HG03064 (cell line): ENCODE data around the gene SLC12A6.

ENCODE experiments used
- ATAC-seq: cut with Tn5 transposase; IDR thresholded peaks from one replicate; pipeline ENCODE4 v1.9.1; 2021; ENCODE audit warnings: low read depth; ENCODE audit not compliant: unreplicated experiment

The SLC12A6 gene

DNA sequence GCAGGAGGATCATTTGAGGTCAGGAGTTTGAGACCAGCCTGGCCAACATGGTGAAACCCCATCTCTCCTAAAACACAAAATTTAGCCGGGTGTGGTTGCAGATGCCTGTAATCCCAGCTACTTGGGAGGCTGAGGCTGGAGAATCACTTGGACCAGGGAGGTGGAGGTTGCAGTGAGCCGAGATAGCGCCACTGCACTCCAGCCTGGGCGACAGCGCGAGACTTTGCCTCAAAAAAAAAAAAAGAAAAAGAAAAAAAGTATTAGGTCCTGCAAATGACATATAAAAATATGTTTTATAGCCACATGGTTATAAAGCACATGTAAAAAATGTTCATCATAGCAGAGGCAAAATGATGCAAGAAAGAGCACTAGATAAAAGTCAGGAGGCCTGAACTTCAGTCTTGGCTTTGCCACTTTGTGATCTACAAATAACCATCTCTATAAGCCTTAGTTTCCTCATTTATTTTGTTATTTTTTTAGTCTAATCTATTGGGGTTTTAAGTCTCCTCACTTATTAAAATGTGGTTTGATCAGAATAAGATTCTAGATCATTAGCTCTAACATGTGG is 4.9 kb downstream of the SLC12A6 start:
- ATAC-seq, result no peak

DNA sequence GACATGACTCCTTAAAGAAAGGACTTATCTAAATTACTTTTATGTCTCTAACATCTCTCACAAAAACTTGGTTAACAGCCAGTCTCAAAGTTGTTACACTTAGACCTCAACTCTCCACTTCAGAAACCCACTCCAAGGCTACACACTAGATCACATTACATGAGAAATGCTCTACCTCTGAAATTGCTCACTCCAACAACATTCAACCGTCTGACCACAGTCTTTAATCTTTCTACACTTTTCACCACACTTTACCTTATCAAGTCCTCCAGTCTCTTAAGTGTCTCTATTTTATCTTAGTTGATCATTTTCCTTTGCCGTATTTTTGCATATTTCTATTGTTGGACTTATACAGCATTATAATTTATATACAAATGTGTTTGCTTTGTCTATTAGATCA is 5.8 kb downstream of the SLC12A6 start:
- no peak for ATAC-seq

DNA sequence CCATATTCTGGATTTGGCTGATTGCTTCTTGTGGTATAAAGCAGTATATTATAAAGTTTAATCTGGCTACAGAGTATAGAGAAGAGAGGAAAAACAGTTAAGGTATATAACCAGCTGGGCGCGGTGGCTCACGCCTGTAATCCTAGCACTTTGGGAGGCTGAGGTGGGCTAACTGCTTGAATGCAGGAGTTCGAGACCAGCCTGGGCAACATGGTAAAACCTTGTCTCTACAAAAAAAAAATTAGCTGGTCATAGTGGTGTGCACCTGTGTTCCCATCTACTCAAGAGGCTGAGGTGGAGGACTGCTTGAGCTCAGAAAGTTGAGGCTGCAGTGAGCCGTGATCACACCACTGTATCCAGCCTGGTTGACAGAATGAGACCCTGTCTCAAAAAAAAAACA is 7.3 kb downstream of the SLC12A6 start:
- no peak for ATAC-seq

DNA sequence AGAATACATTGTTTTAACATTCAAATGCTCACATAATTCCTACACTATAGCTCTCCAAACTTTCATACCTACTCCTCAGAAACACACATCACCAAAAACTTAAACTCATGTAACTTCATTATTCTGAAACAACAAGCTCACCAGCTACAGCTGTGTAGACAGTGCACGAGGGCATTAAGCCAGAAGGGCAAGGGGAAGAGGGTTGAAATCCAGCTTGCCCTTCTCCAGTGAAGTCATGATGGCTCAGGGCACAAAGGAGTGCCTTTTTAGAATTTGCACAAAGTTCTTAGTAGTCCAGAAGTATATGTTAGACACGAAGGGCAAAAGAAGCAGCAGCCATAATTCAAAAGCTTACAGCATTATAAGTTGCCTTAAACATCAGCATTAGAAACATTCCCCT is 8.6 kb downstream of the SLC12A6 start:
- no peak for ATAC-seq

DNA sequence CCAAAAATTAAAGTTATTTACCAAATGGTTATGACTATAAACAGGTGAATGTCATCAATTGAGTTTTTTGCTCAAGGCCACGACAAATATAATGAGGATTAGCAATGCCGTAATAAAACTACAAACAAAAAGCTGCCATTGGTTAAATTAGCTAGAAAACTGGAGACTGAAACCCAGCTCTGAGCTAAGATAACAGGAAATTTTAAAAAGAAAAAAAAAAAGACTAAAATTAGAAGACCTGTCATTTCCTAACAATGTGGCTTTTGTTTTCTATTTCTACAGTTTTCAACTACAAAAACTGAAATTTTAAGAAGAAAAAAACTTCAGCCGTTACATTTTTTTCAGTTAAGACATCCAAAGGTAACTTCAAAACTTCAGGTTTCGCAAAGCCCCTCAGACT is 9.7 kb downstream of the SLC12A6 start:
- no peak for ATAC-seq

DNA sequence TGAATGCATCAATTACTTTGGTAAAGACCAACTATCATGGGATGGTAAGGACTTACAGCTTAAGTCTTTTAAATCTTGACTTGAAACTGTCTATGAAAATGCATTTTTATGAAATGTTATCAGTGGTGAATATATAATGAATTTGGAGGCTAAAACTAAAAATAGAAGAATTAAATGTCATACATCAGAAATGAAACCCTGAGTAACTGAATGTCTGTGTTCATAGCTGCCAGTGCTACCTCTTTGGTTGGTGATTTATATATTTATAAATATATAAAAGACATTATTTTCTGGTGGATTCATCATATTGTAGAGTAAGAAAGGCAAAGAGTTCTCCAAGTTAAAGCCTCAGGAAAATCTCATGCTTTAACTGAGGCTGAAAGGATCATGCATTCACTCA is 12.2 kb downstream of the SLC12A6 start:
- ATAC-seq, result no peak

DNA sequence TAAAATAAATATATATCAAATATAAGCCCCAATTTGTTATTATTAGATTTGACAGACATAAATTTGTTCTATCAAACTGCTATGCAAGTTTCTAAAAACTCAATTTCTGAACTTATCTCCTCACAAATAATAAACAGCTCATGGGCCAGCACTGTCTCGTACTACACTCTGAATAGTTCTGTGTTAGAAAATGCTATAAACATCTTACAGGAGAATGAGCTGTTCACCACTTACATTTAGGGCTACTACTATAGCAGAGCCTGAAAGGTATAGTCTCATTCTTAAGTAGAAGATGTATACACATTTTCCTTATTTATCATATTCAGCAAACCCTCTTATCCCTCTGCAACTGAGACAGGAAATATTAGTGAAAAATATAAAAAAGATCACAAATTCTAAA is 12.6 kb downstream of the SLC12A6 start:
- ATAC-seq, result no peak

DNA sequence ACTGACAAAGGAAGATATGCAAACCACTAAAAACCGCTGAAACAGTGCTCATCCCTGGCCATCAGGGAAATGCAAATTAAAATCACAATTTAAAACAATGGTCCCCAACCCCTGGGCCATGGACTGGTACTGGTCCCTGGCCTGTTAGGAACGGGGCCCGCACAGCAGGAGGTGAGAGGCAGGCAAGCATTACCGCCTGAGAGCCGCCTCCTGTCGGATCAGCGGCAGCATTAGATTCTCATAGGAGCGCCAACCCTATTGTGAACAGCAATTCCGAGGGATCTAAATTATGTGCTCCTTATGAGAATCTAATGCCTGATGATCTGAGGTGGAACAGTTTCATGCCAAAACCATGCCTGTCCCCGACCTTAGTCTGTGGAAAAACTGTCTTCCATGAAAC is 14.4 kb downstream of the SLC12A6 start:
- no peak for ATAC-seq

DNA sequence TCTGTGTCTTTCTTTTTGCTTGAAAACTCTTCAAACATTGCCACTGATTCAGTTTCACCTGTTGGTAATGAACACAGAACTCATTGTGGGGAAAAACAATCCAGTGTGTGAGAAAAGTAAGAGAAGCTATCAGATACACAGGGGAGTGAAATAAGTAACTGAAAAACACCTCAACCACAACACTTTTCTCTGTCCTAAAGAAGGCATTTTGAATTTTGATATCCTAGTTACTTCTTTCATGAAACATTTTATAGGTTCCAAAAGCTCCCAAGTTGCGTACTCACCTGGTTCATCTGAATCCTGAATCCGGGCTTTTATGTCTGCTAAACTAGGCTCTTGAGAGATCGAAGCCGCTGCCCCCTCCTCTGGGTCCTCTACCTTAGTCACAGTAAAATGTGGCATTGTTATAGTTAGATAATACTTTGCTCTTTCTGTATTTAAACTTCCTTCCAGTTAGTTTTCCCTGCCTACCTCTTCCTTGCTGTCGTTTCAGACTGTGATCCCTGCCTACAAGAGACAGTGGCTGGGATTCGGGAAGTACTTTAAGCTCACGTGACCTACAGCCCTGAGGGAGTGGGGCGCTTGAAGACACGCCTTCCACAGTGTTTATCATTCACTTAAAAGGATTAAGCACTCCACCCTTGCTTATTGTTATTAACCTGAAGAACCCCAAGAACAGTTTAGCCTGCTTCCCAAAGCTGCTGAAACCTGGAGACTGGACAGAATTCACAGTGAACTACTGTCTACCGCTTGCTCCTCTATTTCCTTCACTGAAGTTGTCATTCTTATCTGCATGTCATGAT is 19.1 kb downstream of the SLC12A6 start:
- peak; percentile 55 for ATAC-seq

DNA sequence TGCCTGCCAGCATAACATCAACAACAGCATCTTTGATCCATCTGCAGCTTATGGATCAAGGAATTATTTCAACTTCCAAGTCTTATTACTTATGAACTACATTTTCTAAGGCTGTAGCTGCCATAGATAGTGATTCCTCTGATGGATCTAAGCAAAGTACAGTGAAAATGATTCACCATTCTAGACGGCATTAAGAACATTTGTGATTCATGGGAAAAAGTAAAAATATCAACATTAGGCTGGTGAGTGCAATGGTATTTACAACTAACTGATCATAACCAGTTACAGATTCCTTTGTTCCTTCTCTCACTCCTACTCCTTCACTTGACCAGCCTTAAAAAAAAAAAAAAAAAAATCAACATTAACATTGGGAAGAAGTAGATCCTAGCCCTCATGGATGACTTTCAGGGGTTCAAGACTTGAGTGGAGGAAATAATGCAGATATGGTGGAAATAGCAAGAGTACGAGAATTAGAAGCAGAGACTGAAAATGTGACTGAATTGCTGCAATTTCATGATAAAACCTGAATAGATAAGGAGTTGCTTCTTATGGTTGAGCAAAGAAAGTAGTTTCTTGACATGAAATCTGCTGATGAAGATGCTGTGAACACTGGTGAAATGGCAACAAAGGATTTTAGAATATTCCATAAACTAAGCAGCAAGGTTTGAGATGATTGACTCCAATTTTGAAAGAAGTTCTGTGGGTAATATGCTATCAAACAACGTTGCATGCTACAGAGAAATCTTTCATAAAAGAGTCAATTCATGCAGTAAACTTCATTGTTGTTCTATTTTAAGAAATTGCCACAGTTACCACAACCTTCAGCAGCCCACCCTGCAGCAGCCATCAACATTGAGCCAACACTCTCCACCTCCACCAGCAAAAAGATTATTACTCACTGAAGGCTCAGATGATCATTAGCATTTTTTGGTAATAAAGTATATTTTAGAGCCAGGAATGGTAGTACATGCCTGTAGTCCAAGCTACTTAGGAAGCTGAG is 22.8 kb downstream of the SLC12A6 start:
- no peak for ATAC-seq

DNA sequence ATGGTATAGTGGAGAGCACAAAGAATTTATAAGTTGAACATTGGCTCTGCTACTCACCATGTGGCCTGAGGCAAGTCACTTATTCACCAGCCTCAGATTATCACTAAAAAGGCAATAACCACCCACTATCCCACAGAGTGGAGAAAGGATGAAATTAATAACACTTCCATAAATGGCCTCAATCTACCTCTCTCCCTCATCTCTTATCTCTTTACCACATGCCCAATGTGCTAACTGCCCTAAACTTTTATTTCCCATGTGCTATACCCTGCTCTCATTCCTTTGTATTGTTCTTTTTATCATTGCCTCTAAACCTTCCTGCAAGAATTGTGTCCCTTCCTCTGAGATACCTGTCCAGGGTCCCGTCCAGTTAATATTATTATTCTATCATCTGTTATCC is 26.0 kb downstream of the SLC12A6 start:
- no peak for ATAC-seq

DNA sequence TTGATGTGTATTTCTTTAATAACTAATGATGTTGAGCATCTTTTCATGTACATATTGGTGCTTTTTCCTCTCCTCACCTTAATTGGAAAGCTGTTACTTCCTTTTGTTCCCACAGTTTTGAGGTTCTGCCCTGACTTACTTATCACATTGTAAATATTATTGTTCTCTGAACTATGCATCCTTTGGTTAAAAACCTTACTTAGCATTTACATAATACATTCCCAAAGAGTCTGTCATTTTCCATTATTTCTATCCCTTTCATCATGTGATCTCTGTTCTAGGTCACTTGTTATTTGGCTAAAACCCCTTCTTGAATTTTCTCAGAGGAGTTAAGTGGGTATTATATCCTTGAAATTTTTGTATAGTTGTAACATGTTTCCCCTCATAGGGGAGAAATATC is 33.0 kb downstream of the SLC12A6 start:
- no peak for ATAC-seq

DNA sequence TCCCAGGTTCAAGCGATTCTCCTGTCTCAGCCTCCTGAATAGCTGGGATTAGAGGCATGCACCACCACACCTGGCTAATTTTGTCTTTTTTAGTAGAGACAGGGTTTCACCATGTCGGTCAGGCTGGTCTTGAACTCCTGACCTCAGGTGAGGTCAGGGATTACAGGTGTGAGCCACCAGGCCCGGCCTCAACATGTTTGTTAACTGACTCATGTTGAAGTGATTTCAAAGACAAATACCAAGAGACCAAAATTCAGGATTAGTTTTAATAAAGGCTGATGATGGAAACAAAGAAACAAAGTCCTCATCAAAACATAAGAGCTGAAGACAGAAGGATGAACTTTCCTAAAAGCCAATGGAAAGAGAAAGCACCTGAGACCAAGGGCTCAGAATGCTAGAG is 36.5 kb downstream of the SLC12A6 start:
- ATAC-seq, result no peak

DNA sequence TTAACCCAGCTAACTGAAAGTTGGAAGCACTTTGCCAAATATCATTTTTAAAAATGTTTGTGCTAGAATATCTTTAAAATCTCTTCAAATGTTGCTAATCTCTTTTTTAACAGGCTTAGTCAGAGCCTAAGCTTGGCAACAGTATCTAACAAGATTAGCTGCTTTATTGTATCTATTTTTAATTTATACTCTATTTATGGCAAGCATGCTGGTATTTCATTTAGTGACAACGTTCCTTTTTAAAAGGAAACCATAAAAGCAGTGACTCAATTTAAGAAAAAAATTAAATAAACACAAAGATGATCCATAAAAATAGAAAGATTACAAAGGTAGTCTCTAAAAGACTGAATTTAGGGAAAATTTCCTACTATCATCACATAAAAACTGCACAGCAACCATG is 40.5 kb downstream of the SLC12A6 start:
- no peak for ATAC-seq

DNA sequence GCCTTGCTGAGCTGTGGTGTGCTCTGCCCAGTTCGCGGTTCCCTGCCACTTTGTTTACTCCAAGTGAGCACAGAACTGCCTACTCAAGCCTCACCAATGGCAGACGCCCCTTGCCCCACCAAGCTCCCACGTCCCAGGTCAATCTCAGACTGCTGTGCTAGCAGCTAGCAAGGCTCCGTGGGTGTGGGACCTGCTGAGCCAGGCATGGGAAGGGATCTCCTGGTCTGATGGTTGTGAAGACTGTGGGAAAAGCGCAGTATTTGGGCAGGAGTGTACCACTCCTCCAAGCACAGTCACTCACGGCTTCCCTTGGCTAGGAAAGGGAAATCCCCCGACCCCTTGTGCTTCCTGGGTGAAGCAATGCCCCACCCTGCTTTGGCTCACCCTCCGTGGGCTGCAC is 45.0 kb downstream of the SLC12A6 start:
- no peak for ATAC-seq

DNA sequence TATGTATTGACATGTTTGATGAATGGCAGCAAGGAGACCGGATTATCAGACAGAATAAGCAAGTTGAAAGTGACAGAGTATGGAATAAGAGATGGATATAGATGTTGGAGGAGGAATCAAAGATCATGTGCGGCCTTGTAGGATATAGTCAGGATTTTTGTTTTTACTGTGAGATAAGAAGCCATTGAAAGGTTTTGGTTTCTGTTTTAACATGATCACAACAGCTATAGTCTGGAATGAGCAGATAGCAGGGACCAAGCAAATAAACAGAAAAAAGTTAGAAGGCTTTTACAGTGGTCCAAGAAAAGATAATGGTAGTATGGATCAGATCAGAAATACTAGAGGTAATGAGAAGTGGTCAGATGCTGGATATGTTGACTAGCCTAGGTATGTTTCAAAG is 52.6 kb downstream of the SLC12A6 start:
- ATAC-seq, result no peak

DNA sequence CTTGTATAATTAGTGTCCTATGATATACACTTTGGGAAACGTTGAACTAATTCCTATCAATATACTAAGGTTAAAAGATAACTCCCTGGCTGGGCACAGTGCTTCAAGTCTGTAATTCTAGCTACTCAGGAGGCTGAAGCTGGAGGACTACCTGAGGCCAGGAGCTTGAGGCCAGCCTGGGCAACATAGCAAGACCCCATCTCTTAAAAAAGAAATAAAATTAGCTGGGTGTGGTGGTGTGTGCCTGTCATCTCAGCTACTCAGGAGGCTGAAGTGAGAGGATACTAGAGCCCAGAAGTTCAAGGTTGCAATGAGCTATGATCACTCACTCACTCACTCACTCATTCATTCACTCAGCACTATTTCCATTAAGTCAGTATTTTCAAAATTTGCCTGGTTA is 55.2 kb downstream of the SLC12A6 start:
- ATAC-seq, result no peak

DNA sequence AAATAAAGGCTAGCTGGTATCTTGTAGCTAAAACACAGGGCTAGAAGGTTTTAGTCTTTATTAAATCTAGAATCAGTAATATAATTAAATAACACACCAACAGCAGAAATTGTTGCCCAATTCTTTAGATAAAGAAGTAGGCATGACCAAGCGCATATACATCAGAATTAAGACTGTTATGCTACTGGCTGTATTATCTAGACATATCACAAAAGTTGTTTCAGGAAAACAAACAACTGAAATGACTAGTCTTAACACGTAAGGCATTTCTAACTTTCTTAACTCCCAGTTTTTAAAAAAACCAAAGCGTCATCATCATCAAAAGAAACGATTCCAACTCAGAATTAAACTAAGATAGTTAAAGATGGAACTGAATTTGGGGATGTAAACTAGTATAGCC is 57.4 kb downstream of the SLC12A6 start:
- ATAC-seq, result no peak

DNA sequence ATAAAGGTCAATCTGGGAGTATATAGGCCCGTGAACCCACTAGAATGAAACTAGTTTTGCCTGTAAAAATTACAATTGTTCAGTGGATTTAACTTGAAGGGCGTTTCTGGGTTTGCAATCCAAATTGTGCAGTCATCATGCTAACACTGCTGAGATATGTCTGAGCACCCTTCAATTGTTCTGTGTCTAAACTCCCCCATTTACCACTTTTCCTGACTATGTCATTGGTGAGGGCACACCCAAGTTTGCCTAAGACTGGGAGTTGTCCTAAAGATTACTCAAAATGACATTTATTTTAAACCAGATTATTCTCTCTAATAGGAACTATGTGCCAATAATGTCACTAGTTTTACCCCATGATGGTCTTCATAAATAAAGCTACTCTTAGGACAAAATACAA is 58.2 kb downstream of the SLC12A6 start:
- no peak for ATAC-seq

DNA sequence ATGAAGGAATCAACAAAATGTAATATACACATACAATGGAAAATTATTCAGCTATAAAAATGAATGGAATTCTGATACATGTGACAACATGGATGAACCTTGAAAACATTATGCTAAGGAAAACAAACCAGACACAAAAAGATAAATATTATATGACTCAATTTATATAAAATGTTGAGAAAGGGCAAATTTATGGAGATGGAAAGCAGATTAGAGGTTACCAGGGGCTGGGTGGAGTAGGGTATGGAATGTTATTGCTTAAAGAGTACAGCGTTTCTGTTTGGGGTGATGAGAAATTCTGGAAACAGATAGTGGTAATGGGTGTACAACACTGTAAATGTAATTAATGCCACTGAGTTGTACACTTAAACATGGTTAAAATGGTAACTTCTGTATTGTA is 61.9 kb downstream of the SLC12A6 start:
- no peak for ATAC-seq

DNA sequence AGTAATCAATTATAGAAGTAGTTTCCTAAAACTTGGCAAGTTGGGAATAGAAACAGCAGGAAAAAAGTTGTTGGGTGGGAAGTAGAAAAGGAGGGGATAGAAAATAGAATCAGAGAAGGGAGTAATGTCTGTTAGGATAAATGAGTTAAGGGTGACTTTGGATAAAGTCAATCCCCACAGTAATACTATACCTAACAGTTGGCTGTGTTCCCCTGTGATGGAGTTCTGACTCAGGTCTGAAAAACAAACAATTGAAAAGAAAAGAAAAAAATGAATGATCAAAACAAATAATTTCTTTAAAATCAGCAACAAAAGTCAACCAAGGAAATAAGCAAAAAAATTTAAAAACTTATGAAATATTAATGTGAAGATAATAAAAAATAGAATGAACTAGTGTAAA is 62.4 kb downstream of the SLC12A6 start:
- ATAC-seq, result no peak
